HG03060 (cell line): ENCODE measurements around the gene DBT.
"Not testable (repeated sequence)": the region's sequence is repeated elsewhere in the genome, so short reads cannot be mapped to it uniquely, and the experiment has no call there.

Experiments
- ATAC-seq: cut with Tn5 transposase; IDR thresholded peaks from one replicate; pipeline ENCODE4 v1.9.1; 2021; ENCODE audit warnings: low read depth, moderate number of reproducible peaks; ENCODE audit not compliant: unreplicated experiment

The DBT gene

GRCh38 chr1:100202703-100203102 lies 46.9 kb downstream of the DBT start:
- ATAC-seq = not testable (repeated sequence)

GRCh38 chr1:100200060-100200459 lies 49.6 kb downstream of the DBT start:
- ATAC-seq = not testable (repeated sequence)

- ATAC-seq = no peak
These were observed 51.0 kb downstream of the DBT start for GRCh38 chr1:100198596-100198995.

GRCh38 chr1:100188617-100189016 lies 61.0 kb downstream of the DBT start:
- peak; percentile 47 for ATAC-seq

- ATAC-seq = no peak
These were observed 61.7 kb downstream of the DBT start for GRCh38 chr1:100187912-100188311.

GRCh38 chr1:100184536-100184935 lies 65.1 kb downstream of the DBT start:
- peak; percentile 74 for ATAC-seq

- ATAC-seq = no peak
These were observed 66.3 kb downstream of the DBT start for GRCh38 chr1:100183370-100183769.

GRCh38 chr1:100178091-100178490 lies 71.5 kb downstream of the DBT start, which contains the start of gene LRRC39:
TSS of gene LRRC39 (minus strand) at chr1:100178256. CDS start at chr1:100168516, 9,740 bp downstream.
- no peak for ATAC-seq

- ATAC-seq = no peak
These were observed 72.2 kb downstream of the DBT start for GRCh38 chr1:100177295-100178041.

GRCh38 chr1:100168051-100168450 lies 81.6 kb downstream of the DBT start:
- ATAC-seq = no peak

- ATAC-seq = no peak
These were observed 84.9 kb downstream of the DBT start for GRCh38 chr1:100164702-100165101.

- ATAC-seq = no peak
These were observed 85.4 kb downstream of the DBT start for GRCh38 chr1:100164216-100164615.

- no peak for ATAC-seq
These were observed 86.8 kb downstream of the DBT start for GRCh38 chr1:100162881-100163280.

GRCh38 chr1:100152271-100152670 lies 97.4 kb downstream of the DBT start:
- no peak for ATAC-seq

- no peak for ATAC-seq
These were observed 98.0 kb downstream of the DBT start for GRCh38 chr1:100151679-100152078.

GRCh38 chr1:100147875-100148274 lies 101.8 kb downstream of the DBT start:
- no peak for ATAC-seq

- ATAC-seq = no peak
These were observed 102.7 kb downstream of the DBT start for GRCh38 chr1:100146958-100147357.

GRCh38 chr1:100145116-100145515 lies 104.5 kb downstream of the DBT start:
- ATAC-seq = no peak

GRCh38 chr1:100142343-100142742 lies 107.3 kb downstream of the DBT start:
- ATAC-seq = no peak

- no peak for ATAC-seq
These were observed 108.4 kb downstream of the DBT start for GRCh38 chr1:100141192-100141591.

- ATAC-seq = no peak
These were observed 112.0 kb downstream of the DBT start for GRCh38 chr1:100137602-100138001.
